Astrocyte of the cerebellum (primary cell): ENCODE data around the gene DENND1B.
A peak's percentile ranks its signal among the peaks of the same experiment; 100 is the strongest.

Experiments used
- DNase-seq: peaks from one replicate; pipeline ENCODE4 v3.0.0-alpha.2; 2011; ENCODE audit warnings: low read depth
- H3K4me3 ChIP-seq: 2 replicates; pipeline ENCODE4 v1.5.1; 2011; ENCODE audit warnings: mild to moderate bottlenecking, low read depth, low read length, moderate library complexity
- in situ Hi-C: cut with HindIII; loops from 2 replicates; pipeline ENCODE4 v1.10.0; 2017; ENCODE audit warnings: low sequenced_read_pairs
- TF ChIP-seq, protein P1 (sequence below): IDR thresholded peaks from 2 replicates; pipeline ENCODE4 v1.5.1; 2012; ENCODE audit warnings: low read length, low read depth, moderate library complexity, mild to moderate bottlenecking; ENCODE audit errors: missing control alignments

DENND1B gene

DNA sequence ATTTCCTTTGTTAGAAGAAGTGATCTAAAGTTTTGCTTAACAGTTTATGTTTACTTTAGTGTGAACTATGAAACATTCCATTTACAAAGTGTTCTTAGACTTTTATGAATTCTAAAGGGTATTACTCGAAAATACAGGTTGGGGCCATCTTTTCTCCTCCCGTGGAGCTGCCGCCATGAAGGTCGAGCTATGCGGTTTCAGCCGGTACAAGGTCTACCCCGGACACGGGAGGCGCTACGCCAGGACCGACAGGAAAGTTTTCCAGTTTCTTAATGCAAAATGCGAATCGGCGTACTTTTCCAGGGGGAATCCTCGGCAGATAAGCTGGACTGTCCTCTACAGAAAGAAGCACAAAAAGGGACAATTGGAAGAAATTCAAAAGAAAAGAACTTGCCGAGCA is 39.8 kb downstream of the DENND1B start:
- in situ Hi-C loops: no loop called here
- H3K4me3 ChIP-seq: no peak overlapping the region
- DNase-seq: no peak
- TF ChIP-seq, protein P1, sequence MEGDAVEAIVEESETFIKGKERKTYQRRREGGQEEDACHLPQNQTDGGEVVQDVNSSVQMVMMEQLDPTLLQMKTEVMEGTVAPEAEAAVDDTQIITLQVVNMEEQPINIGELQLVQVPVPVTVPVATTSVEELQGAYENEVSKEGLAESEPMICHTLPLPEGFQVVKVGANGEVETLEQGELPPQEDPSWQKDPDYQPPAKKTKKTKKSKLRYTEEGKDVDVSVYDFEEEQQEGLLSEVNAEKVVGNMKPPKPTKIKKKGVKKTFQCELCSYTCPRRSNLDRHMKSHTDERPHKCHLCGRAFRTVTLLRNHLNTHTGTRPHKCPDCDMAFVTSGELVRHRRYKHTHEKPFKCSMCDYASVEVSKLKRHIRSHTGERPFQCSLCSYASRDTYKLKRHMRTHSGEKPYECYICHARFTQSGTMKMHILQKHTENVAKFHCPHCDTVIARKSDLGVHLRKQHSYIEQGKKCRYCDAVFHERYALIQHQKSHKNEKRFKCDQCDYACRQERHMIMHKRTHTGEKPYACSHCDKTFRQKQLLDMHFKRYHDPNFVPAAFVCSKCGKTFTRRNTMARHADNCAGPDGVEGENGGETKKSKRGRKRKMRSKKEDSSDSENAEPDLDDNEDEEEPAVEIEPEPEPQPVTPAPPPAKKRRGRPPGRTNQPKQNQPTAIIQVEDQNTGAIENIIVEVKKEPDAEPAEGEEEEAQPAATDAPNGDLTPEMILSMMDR: no peak

DNA sequence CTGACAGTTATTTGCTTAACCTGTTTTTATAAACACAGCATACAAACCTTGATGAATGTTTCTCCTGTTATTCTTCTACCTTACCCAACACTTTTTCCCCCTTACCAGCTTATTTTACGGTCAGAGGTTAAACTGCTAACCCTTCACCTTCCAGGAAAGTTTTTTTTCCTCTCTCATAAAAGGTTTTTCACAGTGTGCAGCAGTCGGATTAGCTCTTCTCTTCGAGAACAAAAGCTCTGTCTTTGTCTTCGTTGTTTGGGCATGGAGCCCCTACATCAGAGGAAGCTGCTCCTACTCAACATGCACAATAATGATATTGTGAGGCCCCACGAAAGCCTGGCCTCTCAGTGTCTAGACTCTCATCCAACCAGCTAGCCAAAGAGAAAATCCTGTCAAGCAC is 42.0 kb downstream of the DENND1B start:
- TF ChIP-seq, protein P1: no peak
- DNase-seq: no peak
- in situ Hi-C loops: no loop called here
- no peak overlapping the region for H3K4me3 ChIP-seq

DNA sequence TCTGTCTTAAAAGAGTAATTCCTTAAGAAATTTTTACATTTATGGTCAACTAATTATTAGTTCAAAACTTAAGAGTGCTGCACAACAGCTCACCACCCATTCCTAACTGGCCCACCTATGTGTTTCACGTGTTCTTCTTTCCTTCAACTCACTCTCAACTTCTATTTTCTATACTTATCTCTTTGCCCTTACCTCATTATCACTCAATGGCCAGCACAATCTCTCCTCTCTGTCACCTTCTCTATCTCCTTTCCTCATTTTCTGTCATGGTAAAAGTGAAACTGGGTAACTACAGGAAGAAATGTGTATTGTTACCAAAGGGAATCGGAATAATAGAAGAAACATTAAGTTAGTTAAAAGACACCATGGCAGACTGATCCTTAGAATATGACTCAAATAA is 43.1 kb downstream of the DENND1B start:
- no peak overlapping the region for H3K4me3 ChIP-seq
- in situ Hi-C loops: no loop called here
- no peak for DNase-seq
- TF ChIP-seq, protein P1: no peak

DNA sequence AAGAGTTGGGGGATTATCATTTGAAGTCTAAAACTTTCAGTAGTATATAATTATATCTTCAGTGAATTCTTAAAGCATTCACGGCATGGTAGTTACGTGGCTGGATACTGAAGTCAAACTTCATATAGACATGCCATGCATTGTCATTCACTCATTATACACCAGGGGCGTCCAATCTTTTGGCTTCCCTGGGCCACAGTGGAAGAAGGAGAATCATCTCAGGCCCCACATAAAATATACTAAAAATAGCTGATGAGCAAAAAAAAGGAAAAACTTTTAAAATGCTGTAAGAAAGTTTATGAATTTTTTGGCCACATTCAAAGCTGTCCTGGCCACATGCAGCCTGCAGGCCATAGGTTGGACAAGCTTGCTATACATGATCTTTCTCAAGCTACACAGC is 43.8 kb downstream of the DENND1B start:
- DNase-seq: no peak
- in situ Hi-C loops: no loop called here
- TF ChIP-seq, protein P1: peak; percentile 5
- H3K4me3 ChIP-seq: no peak overlapping the region

DNA sequence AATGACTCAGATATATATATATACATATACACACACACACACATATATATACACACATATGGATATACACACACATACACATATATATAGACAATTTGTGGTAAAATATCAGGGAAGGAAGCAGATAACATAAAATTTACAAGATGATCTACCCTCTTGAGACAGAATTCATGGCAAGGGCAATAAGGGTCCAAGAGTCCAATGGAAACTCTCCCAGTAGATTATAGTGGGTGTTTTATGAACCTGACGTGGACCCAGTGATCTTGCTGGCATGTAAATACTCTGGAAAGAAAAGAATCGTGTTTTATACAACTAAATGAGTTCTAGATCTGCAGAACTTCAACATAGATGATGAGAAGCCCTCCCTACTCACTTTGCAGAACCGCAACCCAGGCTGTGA is 49.3 kb downstream of the DENND1B start:
- no peak overlapping the region for H3K4me3 ChIP-seq
- in situ Hi-C loops: no loop called here
- TF ChIP-seq, protein P1: no peak
- DNase-seq: no peak

DNA sequence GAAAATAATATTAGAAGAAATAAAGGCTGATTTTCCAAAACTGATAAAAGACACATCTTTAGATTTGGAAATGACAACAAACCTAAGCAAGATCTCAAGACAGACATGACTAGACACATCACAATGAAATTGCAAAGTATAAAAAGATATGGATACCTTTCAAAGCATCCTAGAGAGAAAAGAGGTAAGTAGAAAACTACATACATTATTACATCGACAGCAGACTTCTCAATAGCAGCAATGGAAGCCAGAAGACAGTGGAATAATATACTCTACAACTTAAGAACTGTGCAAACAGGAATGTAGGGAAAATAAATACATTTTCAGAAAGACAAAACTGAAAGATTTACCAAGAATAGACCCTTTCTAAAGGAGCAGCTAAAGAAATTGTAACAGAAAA is 50.2 kb downstream of the DENND1B start:
- peak; percentile 2 for DNase-seq
- in situ Hi-C loops: no loop called here
- H3K4me3 ChIP-seq: no peak overlapping the region
- TF ChIP-seq, protein P1: no peak

DNA sequence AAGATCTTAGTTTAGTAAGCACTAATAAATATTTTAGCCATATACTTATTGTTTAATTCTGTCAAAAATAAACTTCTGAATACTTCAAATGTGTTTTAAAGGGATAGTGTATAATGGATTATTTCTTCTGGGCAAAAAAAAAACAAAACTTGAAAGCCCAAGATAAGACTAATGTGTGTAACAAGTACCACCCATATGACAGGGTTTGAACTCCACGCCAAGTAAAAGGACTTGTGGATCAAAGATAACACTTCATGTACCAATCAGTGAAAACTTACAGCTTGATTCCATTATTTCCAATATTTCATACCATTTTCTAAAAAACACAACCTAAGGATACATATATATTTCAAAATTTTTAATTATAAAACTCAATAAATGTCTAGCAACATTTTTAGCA is 59.5 kb downstream of the DENND1B start:
- DNase-seq: no peak
- TF ChIP-seq, protein P1: no peak
- in situ Hi-C loops: no loop called here
- no peak overlapping the region for H3K4me3 ChIP-seq
